GM19240 (cell line): ENCODE data around the gene SETD4.

ENCODE experiments used
- DNase-seq: peaks from one replicate; pipeline ENCODE4 v3.0.0; 2011; ENCODE audit warnings: low spot score; ENCODE audit not compliant: insufficient read length

The SETD4 gene

GRCh38 chr21:36010801-36011200 lies 49.5 kb downstream of the SETD4 start:
- no peak for DNase-seq

GRCh38 chr21:36008505-36008904 lies 51.8 kb downstream of the SETD4 start:
- no peak for DNase-seq

GRCh38 chr21:36005879-36006400 lies 54.4 kb downstream of the SETD4 start:
- DNase-seq: no peak

- DNase-seq: no peak
Measured at GRCh38 chr21:36005018-36005417, 55.3 kb downstream of the SETD4 start.

- no peak for DNase-seq
Measured at GRCh38 chr21:36004441-36004840, 55.9 kb downstream of the SETD4 start.

- no peak for DNase-seq
Measured at GRCh38 chr21:36003776-36004175, 56.5 kb downstream of the SETD4 start.

GRCh38 chr21:35996217-35996616 lies 64.1 kb downstream of the SETD4 start:
- DNase-seq: no peak

GRCh38 chr21:35995522-35996088 lies 64.7 kb downstream of the SETD4 start:
- no peak for DNase-seq

GRCh38 chr21:35994613-35995012 lies 65.7 kb downstream of the SETD4 start:
- no peak for DNase-seq

- no peak for DNase-seq
Measured at GRCh38 chr21:35993875-35994490, 66.3 kb downstream of the SETD4 start.

- no peak for DNase-seq
Measured at GRCh38 chr21:35991131-35991530, 69.2 kb downstream of the SETD4 start.

GRCh38 chr21:35990609-35991008 lies 69.7 kb downstream of the SETD4 start:
- DNase-seq: no peak

GRCh38 chr21:35989138-35989735 lies 71.1 kb downstream of the SETD4 start:
- DNase-seq: no peak

GRCh38 chr21:35988416-35989137 lies 71.7 kb downstream of the SETD4 start:
- no peak for DNase-seq

GRCh38 chr21:35987475-35987874 lies 72.9 kb downstream of the SETD4 start:
- DNase-seq: no peak

GRCh38 chr21:35984654-35985361 lies 75.5 kb downstream of the SETD4 start:
- no peak for DNase-seq
